ENCODE data around the gene ZP2.
"Not testable (repeated sequence)": the region's sequence is repeated elsewhere in the genome, so short reads cannot be mapped to it uniquely, and the experiment has no call there.

ZP2 gene

DNA sequence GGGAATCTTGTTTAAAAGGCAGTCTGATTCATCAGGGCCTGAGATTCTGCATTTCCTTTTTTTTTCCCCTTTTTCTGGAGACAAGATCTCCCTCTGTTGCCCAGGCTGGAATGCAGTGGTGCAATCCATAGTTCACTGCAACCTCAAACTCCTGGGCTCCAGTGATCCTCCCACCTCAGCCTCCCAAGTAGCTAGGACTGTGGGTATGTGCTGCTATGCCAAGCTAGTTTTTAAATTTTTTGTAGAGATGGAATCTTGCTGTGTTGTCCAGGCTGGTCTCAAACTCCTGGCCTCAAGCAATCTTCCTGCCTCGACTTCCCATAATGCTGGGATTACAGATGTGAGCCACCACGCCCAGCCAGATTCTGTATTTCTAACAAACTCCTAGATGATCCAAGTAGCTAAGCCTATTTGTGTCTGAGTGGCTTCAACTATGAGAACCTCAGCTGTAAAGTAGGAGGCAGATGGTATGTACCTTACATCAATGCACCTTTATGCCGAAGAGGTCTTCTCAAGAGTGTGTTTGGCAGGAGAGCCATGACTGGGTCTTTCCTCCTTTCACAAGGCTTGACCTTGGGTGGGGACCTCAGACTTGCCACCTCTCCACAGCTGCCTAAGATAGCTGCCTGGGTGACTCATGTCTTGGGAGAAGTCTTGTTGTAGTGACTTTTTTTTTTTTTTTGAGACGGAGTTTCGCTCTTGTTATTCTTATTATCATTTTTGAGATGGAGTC lies 42.0 kb downstream of the ZP2 start:
- DNase-seq = no peak

DNA sequence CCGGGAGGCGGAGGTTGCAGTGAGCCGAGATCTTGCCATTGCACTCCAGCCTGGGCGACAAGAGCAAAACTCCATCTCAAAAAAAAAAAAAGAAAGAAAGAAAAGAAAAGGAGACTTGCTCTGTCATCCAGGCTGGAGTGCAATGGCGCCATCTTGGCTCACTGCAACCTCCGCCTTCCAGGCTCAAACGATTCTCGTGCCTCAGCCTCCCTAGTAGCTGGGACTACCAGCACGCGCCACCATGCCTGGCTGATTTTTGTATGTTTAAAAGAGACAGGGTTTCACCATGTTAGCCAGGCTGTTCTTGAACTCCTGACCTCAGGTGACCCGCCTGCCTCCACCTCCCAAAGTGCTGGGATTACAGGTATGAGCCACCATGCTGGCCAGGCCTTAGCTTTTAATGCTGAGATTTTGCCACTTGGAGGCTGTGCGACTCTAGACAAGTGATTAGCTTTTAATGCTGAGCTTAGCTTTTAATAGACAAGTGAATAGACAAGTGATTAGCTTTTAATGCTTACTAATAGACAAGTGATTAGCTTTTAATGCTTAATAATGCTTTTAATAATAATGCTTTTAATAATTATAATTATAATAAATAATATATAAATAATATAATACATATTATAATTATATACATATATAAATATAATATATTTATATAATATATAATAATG lies 43.3 kb downstream of the ZP2 start:
- no peak for DNase-seq

DNA sequence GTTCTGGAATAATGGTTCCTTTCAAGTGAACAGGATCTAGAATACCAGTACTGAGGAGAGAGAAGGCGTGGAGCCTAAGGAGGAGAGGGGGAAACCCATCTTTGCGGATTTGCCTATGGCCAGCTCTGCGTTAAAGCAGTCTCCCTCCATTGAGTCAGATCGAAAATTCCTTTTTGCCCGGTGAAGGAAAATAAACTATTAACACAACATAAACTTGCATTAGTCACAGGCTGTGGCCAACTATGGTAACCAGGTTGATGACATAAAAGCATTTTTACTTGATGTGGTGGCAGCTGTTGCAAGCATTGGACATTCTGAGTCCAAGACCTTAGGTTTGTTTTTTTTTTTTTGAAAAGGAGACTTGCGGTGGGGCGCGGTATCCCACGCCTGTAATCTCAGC lies 44.0 kb downstream of the ZP2 start:
- no peak for DNase-seq

DNA sequence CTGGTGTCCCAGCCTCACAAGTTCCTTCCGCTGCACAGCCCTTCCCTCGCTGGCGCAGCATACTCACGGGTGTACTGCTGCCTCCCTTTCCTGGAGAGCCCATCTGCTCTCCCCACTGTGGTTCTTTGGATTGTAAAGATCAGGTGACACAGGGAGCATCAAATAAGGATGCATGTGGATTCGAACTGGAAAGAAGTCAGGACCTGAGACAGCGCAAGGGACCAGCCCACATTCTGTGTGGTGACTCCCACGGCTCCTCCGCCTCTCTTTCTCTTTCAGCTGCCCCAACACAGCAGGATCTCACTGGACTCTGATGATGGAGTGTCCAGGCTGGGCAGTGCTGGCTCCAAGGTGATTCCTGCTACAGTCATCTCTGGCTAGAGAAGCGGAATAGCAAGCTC lies 44.8 kb downstream of the ZP2 start:
- DNase-seq = no peak

DNA sequence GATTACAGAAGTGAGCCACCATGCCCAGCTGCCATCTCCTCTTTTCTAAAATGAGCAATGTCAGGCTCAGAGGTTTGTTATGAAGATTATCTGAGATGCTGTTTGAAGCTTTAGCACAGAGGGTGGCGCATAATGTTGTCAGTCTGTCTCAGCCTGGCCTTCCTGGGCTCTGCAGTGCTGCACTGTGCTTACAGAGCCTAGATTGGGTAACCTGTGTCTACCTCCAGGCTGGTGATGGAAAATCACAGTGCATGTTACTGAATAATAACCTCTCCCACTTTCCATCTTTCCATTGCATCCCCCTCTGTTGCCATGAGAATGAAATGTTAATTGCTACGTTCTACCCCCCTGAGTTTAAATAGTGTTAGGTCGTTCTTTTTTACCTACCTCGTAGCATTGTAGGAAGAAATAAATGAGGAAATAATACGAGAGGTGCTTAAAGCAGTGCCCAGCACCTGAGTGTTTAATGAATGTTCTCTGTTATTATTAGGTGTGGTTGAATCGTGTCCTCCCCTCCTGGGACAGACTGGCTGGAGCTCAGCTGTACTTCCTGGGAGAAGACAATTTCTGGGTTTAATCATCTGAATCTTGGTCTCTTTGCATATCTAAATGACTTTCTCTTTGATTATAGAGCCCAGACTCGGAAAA lies 46.7 kb downstream of the ZP2 start:
- DNase-seq = no peak

DNA sequence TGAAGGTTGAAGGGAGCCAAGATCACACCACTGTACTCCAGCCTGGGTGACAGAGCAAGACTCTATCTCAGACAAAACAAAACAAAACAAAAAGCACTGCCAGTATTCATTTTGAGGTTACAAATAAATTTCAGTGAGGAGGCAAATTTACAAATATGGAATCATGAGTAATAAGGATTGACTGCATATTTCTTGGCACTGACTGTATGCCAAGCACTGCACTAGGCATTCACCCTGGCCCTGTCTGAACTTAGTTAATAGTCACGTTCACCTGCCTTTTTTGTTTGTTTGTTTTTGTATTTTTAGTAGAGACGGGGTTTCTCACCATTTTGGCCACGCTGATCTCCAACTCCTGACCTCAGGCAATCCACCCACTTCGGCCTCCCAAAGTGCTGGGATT lies 47.8 kb downstream of the ZP2 start:
- no peak for DNase-seq

DNA sequence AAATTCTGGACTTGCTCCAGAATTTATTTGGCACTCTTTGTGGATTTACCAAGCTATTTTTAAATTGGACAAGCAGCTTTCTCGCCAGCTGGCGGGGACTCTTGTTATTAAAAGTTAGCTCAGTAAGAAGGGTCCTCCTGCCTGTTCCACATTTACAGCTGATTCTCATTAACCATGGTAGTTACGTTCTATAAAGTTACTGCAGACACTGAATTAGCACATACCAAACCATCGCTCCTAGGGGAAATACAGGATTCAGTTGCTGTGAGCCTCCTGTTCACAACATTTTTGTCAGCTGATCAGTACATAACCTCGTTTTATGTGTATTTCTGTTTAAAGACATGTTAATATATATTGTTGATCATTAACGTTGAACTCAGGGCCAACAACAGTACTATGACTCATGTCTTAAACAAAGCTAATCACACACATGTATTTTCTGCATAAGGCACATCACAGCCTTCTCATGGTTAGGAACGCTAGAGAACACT lies 48.7 kb downstream of the ZP2 start:
- DNase-seq = no peak

DNA sequence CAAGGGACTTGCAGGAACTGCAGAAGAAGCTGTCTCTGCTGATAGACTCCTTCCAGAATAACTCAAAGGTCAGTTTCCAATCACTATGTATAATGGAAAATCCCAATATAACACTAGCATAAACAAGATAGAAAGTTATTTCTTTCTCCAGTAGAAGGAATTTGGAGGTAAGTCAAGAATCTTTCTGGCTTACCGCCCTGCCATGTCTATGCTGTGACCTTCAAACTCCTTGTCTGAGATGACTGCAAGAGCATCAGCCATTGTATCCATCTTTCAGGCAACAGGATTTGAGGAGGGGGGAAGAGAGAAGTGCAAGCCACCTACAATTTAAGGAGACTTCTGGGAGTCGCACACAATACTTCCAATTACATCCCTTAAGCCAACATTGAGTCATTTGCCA lies 50.2 kb downstream of the ZP2 start:
- no peak for DNase-seq

DNA sequence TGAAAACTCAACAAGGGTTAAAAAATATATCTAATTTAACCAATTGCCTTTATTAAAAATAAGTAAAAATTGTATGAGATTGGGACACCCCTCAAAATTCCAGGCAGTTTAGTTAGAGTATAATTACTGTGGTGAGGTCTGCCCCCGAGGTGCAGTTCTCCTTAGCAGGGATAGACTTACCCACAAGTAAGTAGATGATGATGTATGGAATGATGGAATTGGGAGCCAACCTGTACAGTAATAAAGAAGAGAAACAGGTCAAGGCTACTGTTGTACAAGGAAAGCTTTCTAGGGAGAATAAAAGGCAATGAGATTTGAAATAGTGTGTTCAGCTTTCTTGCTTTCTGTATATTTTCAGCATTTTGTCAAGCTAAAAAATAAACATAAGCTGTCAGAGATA lies 51.1 kb downstream of the ZP2 start:
- DNase-seq = no peak

DNA sequence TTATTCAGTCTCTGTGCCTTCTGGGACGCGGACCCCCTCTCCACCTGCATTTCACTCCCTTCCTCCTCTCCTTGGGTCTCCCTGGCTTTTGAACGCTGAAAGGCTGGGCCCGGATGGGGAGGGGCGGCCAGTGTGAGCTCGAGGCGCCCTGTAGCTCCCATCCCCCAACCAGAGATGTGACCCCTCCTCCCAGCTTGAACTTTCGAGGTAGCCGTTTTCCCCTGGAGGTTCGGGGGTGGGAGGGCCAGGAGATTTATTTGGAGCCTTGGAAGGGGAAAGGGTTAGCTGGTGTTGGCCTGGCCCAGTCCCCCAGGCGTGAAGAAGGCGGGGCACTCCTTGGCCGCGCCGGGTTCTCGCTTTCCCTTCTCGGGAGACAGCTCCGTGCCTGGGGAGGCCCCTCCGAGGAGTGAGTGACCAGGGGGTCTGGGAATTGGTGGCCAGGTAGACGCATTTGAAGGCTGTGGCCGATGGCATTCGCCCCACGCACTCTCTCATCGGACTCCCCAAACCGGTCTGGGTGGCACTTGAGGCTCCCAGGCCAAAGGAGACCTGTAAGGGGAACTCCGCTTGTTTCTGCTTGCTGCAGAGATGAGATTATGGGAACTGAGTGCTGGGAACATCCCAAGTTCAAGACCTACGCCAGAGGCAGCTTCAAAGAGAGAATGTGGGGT lies 52.0 kb downstream of the ZP2 start:
- DNase-seq = no peak

DNA sequence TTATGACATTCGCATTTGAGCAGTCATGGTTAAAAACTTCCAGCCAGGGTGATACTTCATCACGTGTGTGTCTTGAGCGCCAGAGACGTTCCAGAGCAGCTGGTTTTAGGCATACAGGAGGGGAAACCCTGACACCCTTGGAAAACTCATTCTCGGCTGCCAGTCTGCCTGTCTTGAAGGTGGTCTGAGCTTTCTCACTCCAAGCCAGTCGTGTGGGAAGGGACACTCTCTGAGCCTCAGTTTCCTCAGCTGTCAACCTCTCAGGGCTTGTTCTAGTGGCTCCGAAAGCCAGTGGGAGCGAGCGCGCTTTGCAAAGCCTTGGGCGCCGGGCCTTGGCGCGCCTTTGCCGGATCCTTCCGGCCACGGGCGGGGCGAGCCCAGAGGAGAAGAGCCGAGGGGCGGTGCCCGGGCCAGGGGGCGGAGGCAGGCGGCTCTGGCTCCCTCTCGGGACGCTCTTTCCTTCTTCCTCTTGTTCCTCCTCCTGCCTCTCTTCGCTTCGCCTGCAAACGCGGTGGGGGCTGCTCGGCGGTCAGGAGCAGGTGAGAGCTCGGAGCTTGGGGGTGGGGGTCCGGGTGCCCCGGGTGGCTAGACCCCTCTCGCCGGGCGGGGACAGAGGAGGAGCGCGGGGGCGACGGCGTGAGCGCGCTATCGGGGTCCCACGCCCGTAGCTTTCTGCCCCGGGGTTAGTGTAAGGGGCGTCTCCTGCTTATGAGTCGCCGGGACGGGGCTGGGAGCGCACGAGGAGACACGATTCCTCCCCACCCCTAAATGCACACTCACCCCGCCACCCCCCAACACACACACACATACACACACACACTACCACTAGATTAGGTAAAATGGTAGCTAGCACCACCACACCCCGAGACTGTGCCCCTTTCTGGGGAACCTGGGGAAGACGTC lies 52.9 kb downstream of the ZP2 start, which contains the start of gene LDAF1:
Gene LDAF1, plus strand, starts transcription at position 467 of the 903 bp plus-strand sequence. CDS start 2,509 bp downstream, outside the sequence.
- peak; percentile 69 for DNase-seq

DNA sequence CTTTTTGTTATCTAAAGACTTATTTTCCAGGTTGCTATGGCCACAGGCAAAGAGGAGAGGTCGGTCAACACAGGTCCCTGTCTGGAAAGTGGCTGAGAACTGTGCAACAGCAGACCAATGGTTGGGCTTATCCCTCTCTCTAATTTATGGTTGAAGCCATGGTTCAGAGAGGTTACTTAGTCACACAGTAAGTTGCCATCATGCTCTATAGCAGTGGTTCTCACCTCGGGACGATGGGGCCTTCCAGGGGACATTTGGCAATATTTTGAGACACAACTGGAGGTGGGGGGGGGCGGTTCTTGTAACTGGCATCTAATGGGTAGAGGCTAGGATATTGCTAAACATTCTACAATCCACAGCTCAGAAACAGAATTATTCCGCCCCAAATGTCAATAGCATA lies 53.7 kb downstream of the ZP2 start:
- DNase-seq = no peak

DNA sequence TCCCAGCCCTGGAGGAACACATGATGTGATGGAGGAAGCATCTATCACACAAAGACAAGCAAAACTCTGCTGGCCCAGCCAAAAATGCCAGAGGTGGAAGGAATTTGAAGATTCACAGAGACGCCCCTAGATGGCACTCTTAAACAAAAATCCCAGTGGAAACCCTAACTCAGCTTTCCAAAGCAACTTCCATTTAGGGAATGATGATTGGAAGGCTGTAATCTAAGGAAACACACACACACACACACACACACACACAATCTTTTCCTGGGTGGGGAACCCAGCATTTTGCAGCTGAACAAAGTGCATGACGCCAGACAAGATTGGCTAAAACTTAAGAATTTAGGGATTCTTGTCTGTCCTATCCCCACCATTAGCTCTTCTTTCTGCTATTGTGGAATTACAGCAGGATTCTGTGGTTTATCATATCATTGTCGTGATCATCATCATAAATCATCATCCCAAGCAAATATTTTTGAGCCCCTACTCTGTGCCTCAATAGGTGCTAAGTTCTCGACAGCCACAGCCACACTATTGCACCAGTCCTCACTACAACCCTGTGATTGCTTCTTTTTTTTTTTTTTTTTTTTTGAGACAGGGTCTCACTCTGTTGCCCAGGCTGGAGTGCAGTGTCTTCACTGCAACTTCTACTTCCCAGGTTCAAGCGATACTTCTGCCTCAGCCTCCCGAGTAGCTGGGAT lies 54.5 kb downstream of the ZP2 start:
- DNase-seq = no peak

DNA sequence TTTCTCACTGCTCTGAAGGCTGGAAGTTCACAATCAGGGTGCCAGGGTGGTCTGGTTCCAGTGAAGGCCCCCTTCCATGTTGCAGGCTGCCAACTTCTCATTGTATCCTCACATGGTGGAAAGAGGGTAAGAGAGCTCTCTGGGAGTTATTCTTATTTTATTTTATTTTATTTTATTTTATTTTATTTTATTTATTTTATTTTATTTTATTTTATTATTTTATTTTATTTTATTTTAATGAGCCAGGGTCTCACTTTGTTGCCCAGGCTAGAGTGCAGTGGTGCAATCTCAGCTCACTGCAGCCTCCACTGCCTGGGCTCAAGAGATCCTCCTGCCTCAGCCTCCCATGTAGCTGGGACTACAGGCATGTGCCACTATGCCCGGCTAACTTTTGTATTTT lies 55.4 kb downstream of the ZP2 start:
- not testable (repeated sequence) for DNase-seq

DNA sequence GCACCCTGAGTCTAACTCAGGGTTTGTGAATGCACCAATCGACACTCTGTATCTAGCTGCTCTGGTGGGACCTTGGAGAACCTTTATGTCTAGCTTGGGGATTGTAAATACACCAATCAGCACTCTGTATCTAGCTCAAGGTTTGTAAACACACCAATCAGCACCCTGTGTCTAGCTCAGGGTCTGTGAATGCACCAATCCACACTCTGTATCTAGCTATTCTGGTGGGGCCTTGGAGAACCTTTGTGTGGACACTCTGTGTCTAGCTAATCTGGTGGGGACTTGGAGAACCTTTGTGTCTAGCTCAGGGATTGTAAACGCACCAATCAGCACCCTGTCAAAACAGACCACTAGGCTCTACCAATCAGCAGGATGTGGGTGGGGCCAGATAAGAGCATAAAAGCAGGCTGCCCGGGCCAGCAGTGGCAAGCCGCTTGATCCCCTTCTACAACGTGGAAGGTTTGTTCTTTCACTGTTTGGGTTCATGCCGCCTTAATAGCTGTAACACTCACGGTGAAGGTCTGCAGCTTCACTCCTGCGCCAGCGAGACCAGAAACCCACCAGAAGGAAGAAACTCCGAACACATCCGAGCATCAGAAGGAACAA lies 58.1 kb downstream of the ZP2 start:
- not testable (repeated sequence) for DNase-seq

DNA sequence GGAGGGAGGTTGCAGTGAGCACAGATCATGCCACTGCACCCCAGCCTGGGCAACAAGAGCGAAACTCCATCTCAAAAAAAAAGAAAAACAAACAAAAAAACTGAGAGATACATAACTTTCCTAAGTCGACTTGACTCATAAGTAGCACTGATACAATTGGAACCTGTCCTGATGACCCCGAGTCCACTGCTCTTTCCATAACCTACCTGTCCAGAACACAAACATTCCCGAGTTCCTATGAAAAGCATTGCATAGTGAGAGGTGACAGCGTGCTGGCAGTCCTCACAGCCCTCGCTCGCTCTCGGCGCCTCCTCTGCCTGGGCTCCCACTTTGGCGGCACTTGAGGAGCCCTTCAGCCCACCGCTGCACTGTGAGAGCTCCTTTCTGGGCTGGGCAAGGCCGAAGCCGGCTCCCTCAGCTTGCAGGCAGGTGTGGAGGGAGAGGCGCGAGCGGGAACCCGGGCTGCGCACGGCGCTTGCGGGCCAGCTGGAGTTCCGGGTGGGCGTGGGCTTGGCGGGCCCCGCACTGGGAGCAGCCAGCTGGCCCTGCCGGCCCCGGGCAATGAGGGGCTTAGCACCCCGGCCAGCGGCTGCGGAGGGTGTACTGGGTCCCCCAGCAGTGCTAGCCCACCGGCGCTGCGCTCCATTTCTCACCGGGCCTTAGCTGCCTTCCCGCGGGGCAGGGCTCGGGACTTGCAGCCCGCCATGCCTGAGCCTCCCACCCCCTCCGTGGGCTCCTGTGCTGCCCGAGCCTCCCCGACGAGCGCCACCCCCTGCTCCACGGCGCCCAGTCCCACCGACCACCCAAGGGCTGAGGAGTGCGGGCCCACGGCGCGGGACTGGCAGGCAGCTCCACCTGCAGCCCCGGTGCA lies 59.0 kb downstream of the ZP2 start:
- DNase-seq = not testable (repeated sequence)

DNA sequence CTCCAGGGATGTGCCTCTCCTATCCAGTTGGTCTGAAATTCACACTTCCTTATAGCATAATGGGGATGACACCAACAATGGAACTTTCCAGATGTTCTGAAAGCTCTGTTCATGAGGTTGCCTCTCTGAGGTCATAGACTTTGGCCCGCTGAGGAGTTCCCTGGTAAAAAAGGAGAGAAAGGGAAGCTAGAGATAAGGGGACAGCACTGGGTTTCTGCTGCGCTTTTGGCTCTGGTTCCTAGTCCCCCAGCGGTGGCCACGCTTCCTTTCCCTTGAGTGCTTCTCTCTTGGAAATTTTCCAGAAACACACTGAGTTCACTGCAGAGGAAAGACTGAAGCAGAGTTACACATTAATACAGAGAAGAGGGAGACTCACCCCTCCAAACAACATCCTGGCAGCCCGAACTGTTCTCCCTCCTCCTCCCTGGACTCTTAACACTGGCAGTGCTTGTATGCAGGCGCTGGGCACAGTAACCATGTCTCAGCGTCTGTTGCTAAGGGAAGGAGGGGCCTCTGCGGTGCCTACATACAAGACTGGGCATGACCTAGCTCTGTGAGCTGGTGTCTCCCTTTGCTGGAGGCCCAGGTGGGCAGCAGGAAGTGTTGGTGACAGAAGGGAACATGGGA lies 60.9 kb downstream of the ZP2 start, which contains the start of gene DNAH3:
Gene DNAH3, minus strand, starts transcription at position 472 of the 627 bp plus-strand sequence. CDS start 527 bp downstream, outside the sequence.
- no peak for DNase-seq

All from CD4-positive, alpha-beta T cell treated with Interleukin-15 for 1 hour (primary cell).